GM21528 (cell line): ENCODE data around the gene PLGRKT.
"Not testable (repeated sequence)": the region's sequence is repeated elsewhere in the genome, so short reads cannot be mapped to it uniquely, and the experiment has no call there.

Experiments
- ATAC-seq: cut with Tn5 transposase; IDR thresholded peaks from one replicate; pipeline ENCODE4 v1.9.1; 2021; ENCODE audit warnings: mild to moderate bottlenecking, moderate library complexity; ENCODE audit not compliant: unreplicated experiment, low FRiP score

The PLGRKT gene

GRCh38 chr9:5326893-5327548 lies 110.7 kb downstream of the PLGRKT start:
- ATAC-seq = no peak

- no peak for ATAC-seq
Measured at GRCh38 chr9:5326187-5326586, 111.5 kb downstream of the PLGRKT start.

- not testable (repeated sequence) for ATAC-seq
Measured at GRCh38 chr9:5321601-5322000, 116.1 kb downstream of the PLGRKT start.

- ATAC-seq = no peak
Measured at GRCh38 chr9:5321058-5321457, 116.7 kb downstream of the PLGRKT start.

GRCh38 chr9:5316406-5316805 lies 121.3 kb downstream of the PLGRKT start:
- not testable (repeated sequence) for ATAC-seq

GRCh38 chr9:5315187-5315923 lies 122.4 kb downstream of the PLGRKT start:
- ATAC-seq = no peak

GRCh38 chr9:5310851-5311250 lies 126.9 kb downstream of the PLGRKT start:
- no peak for ATAC-seq
